Tibial nerve (tissue), 4 donors: ENCODE results near the gene ATAD1.

ENCODE experiments used
- CTCF ChIP-seq, 5 experiments: fragments of 200-600 bp in 3 of 5; fragments of 450-650 bp in 2 of 5; sonication (generic) in 3 of 5; IDR thresholded peaks; one replicate each; pipeline ENCODE4 v1.5.1; 2016 to 2019; ENCODE audit warnings: antibody characterized with exemption in 5 of 5, mild to moderate bottlenecking in 3 of 5, moderate library complexity in 2 of 5
- EP300 ChIP-seq, 2 donors: sonication (generic); formaldehyde crosslinking; IDR thresholded peaks; one replicate each; pipeline ENCODE4 v1.6.1; 2017; ENCODE audit warnings: antibody characterized with exemption in 2 of 2, mild to moderate bottlenecking in 1 of 2

- no peak for TF ChIP-seq EP300 (IDR thresholded peaks at IDR 0.05)
- TF ChIP-seq CTCF (IDR thresholded peaks at IDR 0.05), result no peak
These were observed 65.5 kb downstream of the ATAD1 start for GRCh38 chr10:87752566-87752965.
